Fibroblast of lung (primary cell): ENCODE measurements around the gene P3H3. TPM values are rescaled to one million over a fixed set of nuclear protein-coding genes. Genes with fewer than 3 reads are reported as not detected.
"Not testable (repeated sequence)": the region's sequence is repeated elsewhere in the genome, so short reads cannot be mapped to it uniquely, and the experiment has no call there.

ENCODE experiments used
- DNase-seq, 2 donors: peaks; one replicate each; pipeline versions ENCODE4 v3.0.0 to v3.0.0-alpha.2; 2010; ENCODE audit warnings: low read depth in 2 of 2
- H2AFZ ChIP-seq: 2 replicates; pipeline ENCODE4 v1.5.1; 2012; ENCODE audit warnings: low read length, control low read depth, inconsistent platforms
- H3K27ac ChIP-seq: 2 replicates; pipeline ENCODE4 v1.5.1; 2011; ENCODE audit warnings: low read length, control low read depth; ENCODE audit not compliant: insufficient read depth
- H3K27me3 ChIP-seq: 2 replicates; pipeline ENCODE4 v1.5.1; 2011; ENCODE audit warnings: mild to moderate bottlenecking, low read length; ENCODE audit not compliant: control insufficient read depth, insufficient read depth
- H3K36me3 ChIP-seq: 2 replicates; pipeline ENCODE4 v1.5.1; 2011; ENCODE audit warnings: low read length; ENCODE audit not compliant: control insufficient read depth, insufficient read depth
- H3K4me1 ChIP-seq: 2 replicates; pipeline ENCODE4 v1.5.1; 2011; ENCODE audit warnings: low read length; ENCODE audit not compliant: control insufficient read depth, insufficient read depth; ENCODE audit errors: extremely low read depth
- H3K4me2 ChIP-seq: 2 replicates; pipeline ENCODE4 v1.5.1; 2011; ENCODE audit warnings: low read length, control low read depth; ENCODE audit not compliant: insufficient read depth; ENCODE audit errors: extremely low read depth
- H3K4me3 ChIP-seq, 4 experiments: fragments of 200-600 bp in 1 of 4; sonication (generic) in 1 of 4; replicated peaks in 1 of 4; 2 replicates each; pipeline ENCODE4 v1.5.1; 2011 to 2016; ENCODE audit warnings: low read length in 4 of 4, low read depth in 3 of 4, mild to moderate bottlenecking in 3 of 4, control low read depth in 2 of 4, inconsistent platforms in 1 of 4, mixed read lengths in 1 of 4; ENCODE audit not compliant: insufficient read depth in 1 of 4; ENCODE audit errors: control extremely low read depth in 1 of 4
- H3K79me2 ChIP-seq: 2 replicates; pipeline ENCODE4 v1.5.1; 2012; ENCODE audit warnings: mild to moderate bottlenecking, low read length, inconsistent platforms; ENCODE audit not compliant: control insufficient read depth, insufficient read depth
- H3K9ac ChIP-seq: 2 replicates; pipeline ENCODE4 v1.5.1; 2011; ENCODE audit warnings: mild to moderate bottlenecking, low read length, control low read depth; ENCODE audit not compliant: insufficient read depth
- H3K9me3 ChIP-seq: 2 replicates; pipeline ENCODE4 v1.5.1; 2012; ENCODE audit warnings: low read depth, low read length; ENCODE audit not compliant: control insufficient read depth, insufficient read depth
- H4K20me1 ChIP-seq: 2 replicates; pipeline ENCODE4 v1.5.1; 2011; ENCODE audit warnings: low read length; ENCODE audit not compliant: control insufficient read depth, insufficient read depth; ENCODE audit errors: extremely low read depth
- EZH2 ChIP-seq: IDR thresholded peaks from 2 replicates; pipeline ENCODE4 v1.5.1; 2012; ENCODE audit warnings: low read length, control low read depth, mild to moderate bottlenecking; ENCODE audit errors: missing control alignments
- polyA plus RNA-seq, 2 donors: library from polyadenylated mRNA; depleted of rRNA in 1 of 2; stranded (reverse) in 1 of 2; unstranded in 1 of 2; fragments of >200 nt; gene quantifications; 2 replicates each; pipeline ENCODE4 v1.2.1, GENCODE V29; 2011 to 2012; ENCODE audit warnings: missing spikeins in 1 of 2
- total RNA-seq: library from RNA; depleted of rRNA; stranded (reverse); fragments of >200 nt; gene quantifications from 2 replicates; pipeline ENCODE4 v1.2.1, GENCODE V29; 2014
- TF ChIP-seq, protein P1 (sequence below), 2 donors: IDR thresholded peaks in 1 of 2; conservative IDR thresholded peaks in 1 of 2; 1 replicate in 1 of 2; 2 replicates in 1 of 2; pipeline ENCODE4 v1.5.1; 2011 to 2012; ENCODE audit warnings: low read length in 2 of 2, control low read depth in 1 of 2, inconsistent platforms in 1 of 2, low read depth in 1 of 2, mild to moderate bottlenecking in 1 of 2

Gene P3H3
- total and polyA plus RNA-seq, 2 donors (not counting 1 experiment from before 2014, with no cell fraction given) = 44.0 to 96.3 TPM

DNA sequence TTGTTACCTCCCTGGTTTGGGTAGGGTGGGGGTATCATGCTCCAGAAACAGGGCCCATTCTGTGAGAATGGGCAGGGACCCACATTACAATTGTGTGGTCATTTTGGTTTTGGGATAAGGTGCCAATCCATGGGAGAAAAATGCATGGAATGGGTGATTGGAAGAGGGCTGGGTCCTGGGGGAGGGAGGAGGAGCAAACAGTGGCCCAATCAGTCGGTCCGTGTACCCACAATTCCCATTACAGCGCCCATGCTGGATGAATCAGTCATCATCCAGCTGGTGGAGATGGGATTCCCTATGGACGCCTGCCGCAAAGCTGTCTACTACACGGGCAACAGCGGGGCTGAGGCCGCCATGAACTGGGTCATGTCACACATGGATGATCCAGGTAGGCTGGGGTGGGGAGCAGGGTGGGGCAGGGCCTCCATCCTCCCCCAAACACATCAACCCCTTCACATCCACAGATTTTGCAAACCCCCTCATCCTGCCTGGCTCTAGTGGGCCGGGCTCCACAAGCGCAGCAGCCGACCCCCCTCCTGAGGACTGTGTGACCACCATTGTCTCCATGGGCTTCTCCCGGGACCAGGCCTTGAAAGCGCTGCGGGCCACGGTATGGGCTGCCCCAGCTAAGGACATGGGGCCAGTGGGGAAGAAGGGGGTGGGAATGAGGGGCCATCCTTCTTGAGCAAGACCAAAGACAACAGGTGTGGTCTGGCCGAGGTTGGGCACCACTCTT, 35.5 kb downstream of the P3H3 start:
- DNase-seq = peak in 1 of 2 donors; percentile 21
- Histone ChIP-seq H3K4me1 (peaks cover 4% of the 10 kb centered on the region), H2AFZ (no peak overlapping the region), H4K20me1 (no peaks in the 10 kb centered on the region), H3K9me3 (no peaks in the 10 kb centered on the region), H3K4me2 (no peak overlapping the region), H3K27me3 (no peaks in the 10 kb centered on the region), H3K36me3 (peaks cover 28% of the 10 kb centered on the region), H3K79me2 (peaks cover 14% of the 10 kb centered on the region), H3K9ac (no peak overlapping the region), H3K4me3 (no peak overlapping the region), H3K27ac (no peak overlapping the region)
- no peak for TF ChIP-seq EZH2
- TF ChIP-seq, protein P1, sequence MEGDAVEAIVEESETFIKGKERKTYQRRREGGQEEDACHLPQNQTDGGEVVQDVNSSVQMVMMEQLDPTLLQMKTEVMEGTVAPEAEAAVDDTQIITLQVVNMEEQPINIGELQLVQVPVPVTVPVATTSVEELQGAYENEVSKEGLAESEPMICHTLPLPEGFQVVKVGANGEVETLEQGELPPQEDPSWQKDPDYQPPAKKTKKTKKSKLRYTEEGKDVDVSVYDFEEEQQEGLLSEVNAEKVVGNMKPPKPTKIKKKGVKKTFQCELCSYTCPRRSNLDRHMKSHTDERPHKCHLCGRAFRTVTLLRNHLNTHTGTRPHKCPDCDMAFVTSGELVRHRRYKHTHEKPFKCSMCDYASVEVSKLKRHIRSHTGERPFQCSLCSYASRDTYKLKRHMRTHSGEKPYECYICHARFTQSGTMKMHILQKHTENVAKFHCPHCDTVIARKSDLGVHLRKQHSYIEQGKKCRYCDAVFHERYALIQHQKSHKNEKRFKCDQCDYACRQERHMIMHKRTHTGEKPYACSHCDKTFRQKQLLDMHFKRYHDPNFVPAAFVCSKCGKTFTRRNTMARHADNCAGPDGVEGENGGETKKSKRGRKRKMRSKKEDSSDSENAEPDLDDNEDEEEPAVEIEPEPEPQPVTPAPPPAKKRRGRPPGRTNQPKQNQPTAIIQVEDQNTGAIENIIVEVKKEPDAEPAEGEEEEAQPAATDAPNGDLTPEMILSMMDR (conservative IDR thresholded peaks at IDR 0.05 in 1 of 2, IDR thresholded peaks at IDR 0.05 in 1 of 2; ENCODE audit: low read depth in 1 of 2, low read length in 2 of 2) = no peak

DNA sequence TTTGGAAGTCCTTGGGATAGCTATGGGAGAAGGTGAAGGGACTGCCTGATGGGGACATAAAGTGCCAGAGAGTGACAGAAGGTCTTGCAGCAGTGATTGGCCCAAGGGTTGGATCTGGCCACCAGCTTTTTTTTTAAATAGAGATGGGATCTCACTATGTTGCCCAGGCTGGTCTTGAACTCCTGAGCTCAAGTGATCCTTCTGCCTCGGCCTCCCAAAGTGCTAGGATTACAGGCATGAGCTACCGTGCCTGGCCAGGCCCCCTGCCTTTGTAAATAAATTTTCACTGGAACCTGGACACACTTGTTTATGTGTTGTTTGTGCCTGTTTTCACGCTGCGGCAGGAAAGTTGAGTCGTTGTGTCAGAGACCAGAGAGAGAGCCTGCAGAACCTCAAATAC, 37.1 kb downstream of the P3H3 start:
- H3K4me2 ChIP-seq, H3K9me3 ChIP-seq, H3K27me3 ChIP-seq, H2AFZ ChIP-seq, H3K27ac ChIP-seq, H4K20me1 ChIP-seq, DNase-seq, H3K4me3 ChIP-seq, H3K9ac ChIP-seq: not testable (repeated sequence)
- peaks cover 28% of the 10 kb centered on the region for H3K79me2 ChIP-seq
- peaks cover 28% of the 10 kb centered on the region for H3K36me3 ChIP-seq
- peaks cover 16% of the 10 kb centered on the region for H3K4me1 ChIP-seq

DNA sequence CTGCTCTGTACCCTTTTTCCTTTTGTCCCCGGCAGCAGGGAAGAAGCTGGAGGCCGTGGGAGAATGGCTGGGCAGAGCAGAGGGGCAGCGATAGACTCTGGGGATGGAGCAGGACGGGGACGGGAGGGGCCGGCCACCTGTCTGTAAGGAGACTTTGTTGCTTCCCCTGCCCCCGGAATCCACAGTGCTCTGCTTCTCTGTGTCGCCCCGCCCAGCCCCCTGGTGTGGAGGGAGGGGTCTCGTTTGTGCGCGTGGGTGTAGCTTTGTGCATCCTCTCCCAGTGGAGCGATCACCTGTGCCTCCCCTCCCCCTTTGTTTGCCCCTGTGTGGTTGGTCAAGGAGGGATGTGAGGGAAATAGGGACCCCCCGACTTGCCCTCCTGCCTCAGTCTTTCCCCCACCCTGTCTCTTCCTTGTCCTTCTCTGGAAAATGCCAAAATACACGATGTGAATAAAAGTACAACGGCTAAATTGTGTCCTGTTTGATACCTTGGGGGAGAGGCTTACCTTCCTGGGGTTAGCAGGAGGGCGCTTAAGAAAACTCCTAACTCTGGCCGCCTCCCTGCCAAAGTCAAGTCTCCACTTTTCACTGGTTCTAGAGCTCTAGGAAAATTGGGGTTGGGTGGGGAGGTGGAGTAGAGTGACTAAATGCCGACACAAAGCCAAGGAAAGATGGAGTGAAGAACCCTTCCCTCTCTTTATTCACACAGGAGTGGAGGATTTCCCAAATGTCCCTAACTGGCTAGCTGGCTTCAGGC, 38.1 kb downstream of the P3H3 start:
- Histone ChIP-seq H3K9me3 (no peaks in the 10 kb centered on the region), H3K4me3 (peak overlapping the region in 3 of 4 experiments; percentile 36 to 89 (median 58)), H3K27me3 (no peaks in the 10 kb centered on the region), H3K79me2 (peaks cover 33% of the 10 kb centered on the region), H2AFZ (peak overlapping the region; percentile 23), H3K36me3 (peaks cover 29% of the 10 kb centered on the region), H3K27ac (peak overlapping the region; percentile 43), H3K4me2 (peak overlapping the region; percentile 71), H4K20me1 (peaks cover 4% of the 10 kb centered on the region), H3K4me1 (peaks cover 21% of the 10 kb centered on the region), H3K9ac (peak overlapping the region; percentile 57)
- TF ChIP-seq EZH2 = no peak
- TF ChIP-seq, protein P1 (conservative IDR thresholded peaks at IDR 0.05 in 1 of 2, IDR thresholded peaks at IDR 0.05 in 1 of 2; ENCODE audit: low read depth in 1 of 2, low read length in 2 of 2) = no peak
- DNase-seq = no peak
